HepG2 (cell line): ENCODE results near the gene P4HTM. TPM values are rescaled to one million over a fixed set of nuclear protein-coding genes. Genes with fewer than 3 reads are reported as not detected.

Experiments
- DR1 ChIP-seq: sonication (generic); formaldehyde crosslinking; IDR thresholded peaks from 2 replicates; pipeline ENCODE4 v1.8.0; 2021; ENCODE audit warnings: mild to moderate bottlenecking, missing genetic modification reagents, inconsistent platforms
- MBD4 ChIP-seq: IDR thresholded peaks from 2 replicates; pipeline ENCODE4 v1.6.1; 2012; ENCODE audit warnings: low read length, inconsistent platforms, borderline replicate concordance
- NR2C2 ChIP-seq: sonication (generic); formaldehyde crosslinking; IDR thresholded peaks from 2 replicates; pipeline ENCODE4 v1.4.0; 2020; ENCODE audit warnings: missing genetic modification reagents, mild to moderate bottlenecking, moderate library complexity, borderline replicate concordance
- PAX8 ChIP-seq: sonication (generic); formaldehyde crosslinking; IDR thresholded peaks from 2 replicates; pipeline ENCODE4 v1.8.0; 2022; ENCODE audit warnings: mild to moderate bottlenecking, missing genetic modification reagents, borderline replicate concordance
- PHF21A ChIP-seq: sonication (generic); formaldehyde crosslinking; IDR thresholded peaks from 2 replicates; pipeline ENCODE4 v1.5.0; 2020; ENCODE audit warnings: mild to moderate bottlenecking, missing genetic modification reagents
- POLR2A ChIP-seq, 2 experiments: IDR thresholded peaks; 2 replicates each; pipeline ENCODE4 v1.6.1; 2011; ENCODE audit warnings: low read depth in 2 of 2, low read length in 2 of 2, mild to moderate bottlenecking in 1 of 2, moderate library complexity in 1 of 2; ENCODE audit not compliant: insufficient read depth in 1 of 2
- TRIM24 ChIP-seq: sonication (generic); formaldehyde crosslinking; IDR thresholded peaks from 2 replicates; pipeline ENCODE4 v1.8.0; 2022; ENCODE audit warnings: mild to moderate bottlenecking, missing genetic modification reagents
- ZBTB3 ChIP-seq: sonication (generic); formaldehyde crosslinking; IDR thresholded peaks from 2 replicates; pipeline ENCODE4 v1.4.0; 2020; ENCODE audit warnings: low read depth, mild to moderate bottlenecking, moderate library complexity, missing genetic modification reagents, borderline replicate concordance
- ZFP36 ChIP-seq: fragments of 150-350 bp; IDR thresholded peaks from 2 replicates; pipeline ENCODE4 v1.6.1; 2018; ENCODE audit warnings: borderline replicate concordance, low read length, low read depth; ENCODE audit not compliant: partially characterized antibody
- ZNF709 ChIP-seq: sonication (generic); formaldehyde crosslinking; IDR thresholded peaks from 2 replicates; pipeline ENCODE4 v1.5.0; 2020; ENCODE audit warnings: mild to moderate bottlenecking, missing genetic modification reagents
- polyA plus RNA-seq, 8 experiments: library from polyadenylated mRNA; depleted of rRNA in 3 of 8; stranded (reverse) in 7 of 8; unstranded in 1 of 8; fragments of >200 nt; fragmentation: Illumina TruSeq in 4 of 8; extraction: Trizol in 4 of 8; gene quantifications; 2 replicates each; pipeline versions ENCODE4 v1.2.1 to v1.2.3, GENCODE V29; 2011 to 2016; ENCODE audit warnings: low read depth in 4 of 8, missing spikeins in 1 of 8, mixed read lengths in 1 of 8; ENCODE audit not compliant: insufficient read depth in 1 of 8
- total RNA-seq, 5 experiments: library from RNA; depleted of rRNA; stranded (reverse); fragments of >200 nt; fragmentation: Illumina TruSeq; extraction: Trizol; gene quantifications; 2 replicates each; pipeline ENCODE4 v1.2.3, GENCODE V29; 2016; ENCODE audit warnings: low read depth in 1 of 5
- TF ChIP-seq, protein P1 (sequence below): sonication (generic); formaldehyde crosslinking; IDR thresholded peaks from 2 replicates; pipeline ENCODE4 v1.5.0; 2020; ENCODE audit warnings: mild to moderate bottlenecking, missing genetic modification reagents
- TF ChIP-seq, protein P2 (sequence below): sonication (generic); formaldehyde crosslinking; IDR thresholded peaks from 2 replicates; pipeline ENCODE4 v1.8.1; 2022; ENCODE audit warnings: mild to moderate bottlenecking, missing genetic modification reagents
- TF ChIP-seq, protein P3 (sequence below): sonication (generic); formaldehyde crosslinking; IDR thresholded peaks from 2 replicates; pipeline ENCODE4 v1.8.0; 2022; ENCODE audit warnings: missing genetic modification reagents, mild to moderate bottlenecking, inconsistent platforms, borderline replicate concordance
- TF ChIP-seq, protein P4 (sequence below): sonication (generic); formaldehyde crosslinking; IDR thresholded peaks from 2 replicates; pipeline ENCODE4 v1.5.1; 2020; ENCODE audit warnings: missing genetic modification reagents, mild to moderate bottlenecking, borderline replicate concordance
- TF ChIP-seq, protein P5 (sequence below): sonication (generic); formaldehyde crosslinking; conservative IDR thresholded peaks from 2 replicates; pipeline ENCODE4 v1.4.0; 2020; ENCODE audit warnings: missing genetic modification reagents
- TF ChIP-seq, protein P6 (sequence below): IDR thresholded peaks from 2 replicates; pipeline ENCODE4 v1.6.1; 2016; ENCODE audit warnings: missing compliant biosample characterization, missing genetic modification reagents, borderline replicate concordance

The P4HTM gene
- total and polyA plus RNA-seq, 2 of the 13 experiments (the other 11 are each of a cell fraction or from before 2014, with no cell fraction given) = 0.01 TPM; not detected in 1

DNA sequence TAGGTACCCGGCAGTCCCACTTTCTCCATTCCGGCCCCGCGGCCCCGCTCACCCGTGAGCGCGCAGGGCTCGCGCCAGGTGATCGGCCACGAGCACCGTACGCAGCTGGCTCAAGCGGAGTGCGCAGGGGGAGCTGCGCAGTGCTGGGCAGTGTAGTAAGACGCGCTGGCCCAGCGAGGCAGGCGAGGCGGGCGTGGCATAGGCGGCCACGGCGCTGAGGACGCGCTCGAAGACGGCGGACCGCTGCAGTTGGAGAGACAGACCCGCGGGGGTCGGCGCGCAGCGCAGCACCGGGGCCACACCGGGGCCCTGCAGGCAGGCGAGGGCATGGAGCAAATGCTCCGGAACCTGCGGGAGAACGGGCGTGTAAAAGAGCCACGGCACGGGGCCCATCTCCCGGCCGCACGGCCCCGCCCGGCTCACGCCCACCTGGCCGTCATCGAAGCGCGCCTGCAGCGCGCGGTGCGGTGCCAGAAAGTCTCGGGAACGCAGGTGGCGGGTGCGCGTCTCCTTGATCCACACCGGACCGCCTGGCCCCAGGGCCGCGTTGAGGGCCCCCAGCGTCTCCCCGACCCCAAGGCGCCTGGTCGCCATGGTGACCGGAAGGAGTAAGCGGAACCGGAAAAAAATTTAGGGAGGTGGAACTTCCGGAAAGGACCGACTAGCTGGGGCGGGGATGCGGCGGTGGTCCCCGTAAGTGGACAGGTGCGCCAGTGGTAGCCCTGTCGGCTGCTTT is 28.1 kb downstream of the P4HTM start, which contains the start of gene DALRD3 (continued):
- TF ChIP-seq ZBTB3 = peak; percentile 82; the same call in 1 of the 2 replicates
- peak; percentile 45; the same call in 1 of the 2 replicates for TF ChIP-seq PHF21A (CRISPR knock-in tag)
- TF ChIP-seq, protein P1, sequence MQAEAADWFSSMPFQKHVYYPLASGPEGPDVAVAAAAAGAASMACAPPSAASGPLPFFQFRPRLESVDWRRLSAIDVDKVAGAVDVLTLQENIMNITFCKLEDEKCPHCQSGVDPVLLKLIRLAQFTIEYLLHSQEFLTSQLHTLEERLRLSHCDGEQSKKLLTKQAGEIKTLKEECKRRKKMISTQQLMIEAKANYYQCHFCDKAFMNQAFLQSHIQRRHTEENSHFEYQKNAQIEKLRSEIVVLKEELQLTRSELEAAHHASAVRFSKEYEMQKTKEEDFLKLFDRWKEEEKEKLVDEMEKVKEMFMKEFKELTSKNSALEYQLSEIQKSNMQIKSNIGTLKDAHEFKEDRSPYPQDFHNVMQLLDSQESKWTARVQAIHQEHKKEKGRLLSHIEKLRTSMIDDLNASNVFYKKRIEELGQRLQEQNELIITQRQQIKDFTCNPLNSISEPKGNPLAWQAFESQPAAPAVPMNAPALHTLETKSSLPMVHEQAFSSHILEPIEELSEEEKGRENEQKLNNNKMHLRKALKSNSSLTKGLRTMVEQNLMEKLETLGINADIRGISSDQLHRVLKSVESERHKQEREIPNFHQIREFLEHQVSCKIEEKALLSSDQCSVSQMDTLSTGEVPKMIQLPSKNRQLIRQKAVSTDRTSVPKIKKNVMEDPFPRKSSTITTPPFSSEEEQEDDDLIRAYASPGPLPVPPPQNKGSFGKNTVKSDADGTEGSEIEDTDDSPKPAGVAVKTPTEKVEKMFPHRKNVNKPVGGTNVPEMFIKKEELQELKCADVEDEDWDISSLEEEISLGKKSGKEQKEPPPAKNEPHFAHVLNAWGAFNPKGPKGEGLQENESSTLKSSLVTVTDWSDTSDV = 0 out of 2 replicates have a peak, but pooled peaks have one; percentile 4
- no peak; the same call in 1 of the 2 replicates for TF ChIP-seq ZNF709 (CRISPR knock-in tag)
- TF ChIP-seq ZFP36 = no peak
- peak; percentile 48; the same call in 1 of the 2 replicates for TF ChIP-seq DR1 (CRISPR knock-in tag)
- TF ChIP-seq PAX8 (CRISPR knock-in tag) = peak; percentile 76; the same call in 1 of the 2 replicates
- peak; percentile 70; the same call in 1 of the 2 replicates for TF ChIP-seq NR2C2 (CRISPR knock-in tag)
- TF ChIP-seq, protein P2, sequence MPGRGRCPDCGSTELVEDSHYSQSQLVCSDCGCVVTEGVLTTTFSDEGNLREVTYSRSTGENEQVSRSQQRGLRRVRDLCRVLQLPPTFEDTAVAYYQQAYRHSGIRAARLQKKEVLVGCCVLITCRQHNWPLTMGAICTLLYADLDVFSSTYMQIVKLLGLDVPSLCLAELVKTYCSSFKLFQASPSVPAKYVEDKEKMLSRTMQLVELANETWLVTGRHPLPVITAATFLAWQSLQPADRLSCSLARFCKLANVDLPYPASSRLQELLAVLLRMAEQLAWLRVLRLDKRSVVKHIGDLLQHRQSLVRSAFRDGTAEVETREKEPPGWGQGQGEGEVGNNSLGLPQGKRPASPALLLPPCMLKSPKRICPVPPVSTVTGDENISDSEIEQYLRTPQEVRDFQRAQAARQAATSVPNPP (CRISPR knock-in tag) = peak; percentile 65; the same call in 1 of the 2 replicates
- TF ChIP-seq, protein P3, sequence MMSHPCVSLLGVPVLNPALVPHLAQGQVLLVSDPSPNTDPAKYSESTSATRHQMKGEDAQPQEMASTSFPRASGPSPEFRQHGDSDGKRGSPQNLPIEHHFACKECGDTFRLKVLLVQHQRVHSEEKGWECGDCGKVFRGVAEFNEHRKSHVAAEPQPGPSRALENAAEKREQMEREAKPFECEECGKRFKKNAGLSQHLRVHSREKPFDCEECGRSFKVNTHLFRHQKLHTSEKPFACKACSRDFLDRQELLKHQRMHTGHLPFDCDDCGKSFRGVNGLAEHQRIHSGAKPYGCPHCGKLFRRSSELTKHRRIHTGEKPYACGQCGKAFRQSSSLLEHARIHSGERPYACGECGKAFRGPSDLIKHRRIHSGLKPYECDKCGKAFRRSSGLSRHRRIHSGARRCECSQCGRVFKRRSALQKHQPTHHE (CRISPR knock-in tag) = peak; percentile 47; the same call in 1 of the 2 replicates
- TF ChIP-seq, protein P4, sequence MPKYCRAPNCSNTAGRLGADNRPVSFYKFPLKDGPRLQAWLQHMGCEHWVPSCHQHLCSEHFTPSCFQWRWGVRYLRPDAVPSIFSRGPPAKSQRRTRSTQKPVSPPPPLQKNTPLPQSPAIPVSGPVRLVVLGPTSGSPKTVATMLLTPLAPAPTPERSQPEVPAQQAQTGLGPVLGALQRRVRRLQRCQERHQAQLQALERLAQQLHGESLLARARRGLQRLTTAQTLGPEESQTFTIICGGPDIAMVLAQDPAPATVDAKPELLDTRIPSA (CRISPR knock-in tag) = no peak
- TF ChIP-seq, protein P5, sequence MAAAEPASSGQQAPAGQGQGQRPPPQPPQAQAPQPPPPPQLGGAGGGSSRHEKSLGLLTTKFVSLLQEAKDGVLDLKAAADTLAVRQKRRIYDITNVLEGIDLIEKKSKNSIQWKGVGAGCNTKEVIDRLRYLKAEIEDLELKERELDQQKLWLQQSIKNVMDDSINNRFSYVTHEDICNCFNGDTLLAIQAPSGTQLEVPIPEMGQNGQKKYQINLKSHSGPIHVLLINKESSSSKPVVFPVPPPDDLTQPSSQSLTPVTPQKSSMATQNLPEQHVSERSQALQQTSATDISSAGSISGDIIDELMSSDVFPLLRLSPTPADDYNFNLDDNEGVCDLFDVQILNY = no peak
- peak in 1 of 2 experiments; percentile 64; a peak in 2 of 4 replicates for TF ChIP-seq POLR2A (IDR thresholded peaks at IDR 0.05; ENCODE audit: insufficient read depth in 1 of 2, low read depth in 2 of 2, low read length in 2 of 2)
- TF ChIP-seq TRIM24 (CRISPR knock-in tag) = no peak
- no peak for TF ChIP-seq MBD4
- TF ChIP-seq, protein P6, sequence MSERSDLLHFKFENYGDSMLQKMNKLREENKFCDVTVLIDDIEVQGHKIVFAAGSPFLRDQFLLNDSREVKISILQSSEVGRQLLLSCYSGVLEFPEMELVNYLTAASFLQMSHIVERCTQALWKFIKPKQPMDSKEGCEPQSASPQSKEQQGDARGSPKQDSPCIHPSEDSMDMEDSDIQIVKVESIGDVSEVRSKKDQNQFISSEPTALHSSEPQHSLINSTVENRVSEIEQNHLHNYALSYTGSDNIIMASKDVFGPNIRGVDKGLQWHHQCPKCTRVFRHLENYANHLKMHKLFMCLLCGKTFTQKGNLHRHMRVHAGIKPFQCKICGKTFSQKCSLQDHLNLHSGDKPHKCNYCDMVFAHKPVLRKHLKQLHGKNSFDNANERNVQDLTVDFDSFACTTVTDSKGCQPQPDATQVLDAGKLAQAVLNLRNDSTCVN (CRISPR knock-in tag) = no peak
